GM12873 (cell line): ENCODE measurements around the gene CEP85L.

ENCODE experiments used
- CTCF ChIP-seq: IDR thresholded peaks from 2 replicates; pipeline ENCODE4 v1.5.1; 2012; ENCODE audit warnings: low read depth, mild to moderate bottlenecking, moderate library complexity, low read length, control low read depth; ENCODE audit not compliant: insufficient read depth; ENCODE audit errors: missing control alignments

Gene CEP85L

DNA sequence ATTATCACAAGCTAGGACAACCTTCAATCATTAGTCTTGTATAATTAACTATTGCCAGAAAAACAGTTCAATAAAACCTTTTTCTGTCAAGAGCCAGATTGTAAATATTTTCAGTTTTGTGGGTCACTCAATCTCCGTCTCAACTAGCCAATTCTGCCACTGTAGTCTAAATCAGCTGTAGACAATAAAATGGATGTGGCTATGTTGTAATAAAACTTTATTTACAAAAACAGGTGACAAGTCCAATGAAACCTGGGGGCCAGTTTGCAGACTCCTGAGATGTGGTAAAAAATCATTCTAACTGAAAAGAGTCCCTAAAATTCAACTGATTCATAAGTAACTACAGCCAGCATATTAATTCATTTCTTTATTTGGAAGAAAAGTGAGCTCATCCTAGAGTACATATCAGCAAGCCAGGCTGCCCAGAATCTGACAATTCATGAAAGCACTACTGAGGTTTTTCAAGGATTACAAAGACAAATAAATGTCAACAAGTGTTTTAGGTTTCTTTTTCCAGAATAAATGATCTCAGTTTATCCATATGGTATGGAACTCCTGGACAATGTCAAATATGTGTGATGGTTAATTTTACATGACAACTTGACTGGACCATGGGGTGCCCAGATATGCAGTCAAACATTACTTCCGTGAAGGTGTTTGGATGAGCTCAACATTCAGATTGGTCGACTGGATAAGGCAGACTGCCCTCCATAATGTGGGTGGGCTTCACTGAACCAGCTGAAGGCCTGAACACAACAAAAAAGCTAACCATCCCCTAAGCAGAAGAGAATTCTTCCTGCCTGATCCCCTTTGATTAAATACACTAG lies 15.3 kb downstream of the CEP85L start:
- no peak for TF ChIP-seq CTCF

DNA sequence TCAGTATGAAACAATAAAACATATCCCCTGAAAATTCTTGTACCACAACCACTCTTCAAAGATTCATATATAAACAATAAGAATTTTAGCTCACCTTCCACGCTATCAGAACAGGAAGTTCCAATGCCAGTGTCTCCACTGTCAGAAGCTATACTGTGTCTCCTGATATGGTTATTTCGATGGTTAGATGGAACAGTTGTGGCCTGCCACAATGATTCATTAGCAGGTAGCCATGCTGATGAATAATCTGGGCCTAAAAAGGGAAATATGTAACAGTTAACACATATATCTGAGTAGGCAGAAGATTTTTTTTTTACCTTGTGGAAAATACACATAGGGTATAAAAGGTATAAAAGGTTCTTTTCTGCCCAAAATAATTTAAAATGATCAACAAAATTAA lies 19.0 kb downstream of the CEP85L start:
- TF ChIP-seq CTCF: no peak

- no peak for TF ChIP-seq CTCF
Measured at GRCh38 chr6:118630923-118631322, 20.5 kb downstream of the CEP85L start.

DNA sequence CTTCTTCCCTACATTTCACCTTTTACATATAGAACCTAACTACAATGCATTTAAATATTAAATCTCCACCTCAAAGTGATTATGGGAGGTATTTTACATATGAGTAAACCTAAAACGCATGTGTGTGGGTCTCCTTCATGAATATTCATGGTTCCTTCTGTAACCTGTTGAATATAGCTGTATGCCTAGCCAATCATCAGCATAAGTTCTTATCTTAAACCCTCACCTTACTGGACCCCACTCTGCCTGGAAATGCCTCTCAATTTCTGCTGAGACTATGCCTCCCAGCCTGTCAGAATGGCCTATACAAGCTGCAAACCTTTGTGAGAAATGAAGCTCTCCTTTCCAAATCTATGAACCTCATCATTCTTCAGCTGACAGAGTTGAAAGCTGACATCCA lies 21.3 kb downstream of the CEP85L start:
- no peak for TF ChIP-seq CTCF

- no peak for TF ChIP-seq CTCF
Measured at GRCh38 chr6:118627724-118628123, 23.7 kb downstream of the CEP85L start.

DNA sequence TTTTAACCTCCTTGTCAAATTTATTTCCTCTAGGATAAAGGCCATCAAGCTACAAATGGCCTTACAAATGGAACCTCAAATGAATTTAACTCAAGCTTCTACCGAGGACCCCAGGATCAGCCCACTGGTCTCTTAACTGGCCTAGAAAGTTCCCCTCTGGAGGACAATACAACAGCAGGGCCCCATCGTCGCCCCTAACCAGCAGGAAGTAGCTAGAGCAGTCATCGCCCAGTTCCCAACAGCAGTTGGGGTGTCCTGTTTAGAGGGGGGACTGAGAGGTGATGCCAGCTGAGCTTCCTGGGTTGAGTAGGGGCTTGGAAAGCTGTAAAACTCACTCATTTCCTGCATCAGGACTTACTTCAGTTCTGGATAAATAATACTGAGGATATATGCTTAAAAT lies 25.6 kb downstream of the CEP85L start:
- no peak for TF ChIP-seq CTCF

DNA sequence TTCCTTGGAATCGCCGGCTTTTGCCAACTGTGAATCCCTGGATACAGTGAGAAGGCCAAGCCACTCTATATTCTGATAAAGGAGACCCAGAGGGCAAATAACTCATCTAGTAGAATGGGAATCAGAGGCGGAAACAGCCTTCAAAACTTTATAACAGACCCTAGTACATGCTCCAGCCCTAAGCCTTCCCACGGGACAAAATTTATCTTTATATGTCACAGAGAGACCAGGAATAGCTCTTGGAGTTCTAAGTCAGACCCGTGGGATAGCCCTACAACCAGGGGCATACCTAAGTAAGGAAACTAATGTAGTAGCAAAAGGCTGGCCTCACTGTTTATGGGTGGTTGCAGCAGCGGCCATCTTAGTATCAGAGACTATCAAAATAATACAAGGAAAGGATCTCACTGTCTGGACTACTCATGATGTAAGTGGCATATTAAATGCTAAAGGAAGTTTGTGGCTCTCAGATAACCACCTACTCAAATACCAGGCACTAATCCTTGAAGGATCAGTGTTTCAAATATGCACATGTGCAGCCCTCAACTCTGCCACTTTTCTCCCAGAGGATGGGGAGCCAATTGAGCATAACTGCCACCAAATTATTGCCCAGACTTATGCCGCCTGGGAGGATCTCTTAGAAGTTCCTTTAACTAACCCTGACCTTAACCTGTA lies 29.5 kb downstream of the CEP85L start:
- TF ChIP-seq CTCF: no peak
